ENCODE data around the gene VTI1B. TPM values are rescaled to one million over a fixed set of nuclear protein-coding genes. Genes with fewer than 3 reads are reported as not detected.
"Not testable (repeated sequence)": the region's sequence is repeated elsewhere in the genome, so short reads cannot be mapped to it uniquely, and the experiment has no call there.

Gene VTI1B
- total and polyA plus RNA-seq, 5 donors: 117 to 155 (median 141) TPM

DNA sequence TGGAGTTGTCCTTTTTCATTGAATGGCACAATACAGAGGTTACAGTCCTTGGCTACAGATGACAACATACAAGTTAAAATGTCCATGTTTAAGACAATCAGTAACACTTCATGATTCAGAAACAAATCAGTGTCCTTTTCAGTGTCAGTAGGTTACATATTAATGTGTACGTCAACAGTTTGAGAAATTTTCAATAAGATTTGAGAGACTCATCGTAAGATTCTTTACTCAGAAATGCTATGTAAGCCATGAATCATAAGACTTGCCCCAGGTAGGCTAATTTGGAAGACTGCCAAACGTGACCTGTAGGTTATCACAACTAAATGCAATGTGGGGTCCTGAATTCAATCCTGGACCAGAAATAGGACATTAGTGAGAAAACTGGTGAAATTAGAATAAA is 30.8 kb upstream of the VTI1B start:
- no peak for ATAC-seq
- WGBS: 67% methylated on average over 3 of the region's 3 CpGs
- H3K4me3 ChIP-seq (ENCODE audit: low read length): no peak overlapping the region
- no peak overlapping the region for H3K27ac ChIP-seq (ENCODE audit: low read length)
- no peaks in the 10 kb centered on the region for H3K27me3 ChIP-seq (ENCODE audit: control insufficient read depth, insufficient read depth)
- H3K4me1 ChIP-seq (ENCODE audit: control insufficient read depth, insufficient read depth, low read length): no peaks in the 10 kb centered on the region
- DNase-seq: no peak
- intact Hi-C loops (cut with DNase I): loop anchor here (2.0 to 10.0 kb wide), 4 partner anchors 86 to 270 kb away; partner anchors contain the start of gene ARG2 (in 2 of the 4)
- no peaks in the 10 kb centered on the region for H3K9me3 ChIP-seq (ENCODE audit: control insufficient read depth, low read length)

DNA sequence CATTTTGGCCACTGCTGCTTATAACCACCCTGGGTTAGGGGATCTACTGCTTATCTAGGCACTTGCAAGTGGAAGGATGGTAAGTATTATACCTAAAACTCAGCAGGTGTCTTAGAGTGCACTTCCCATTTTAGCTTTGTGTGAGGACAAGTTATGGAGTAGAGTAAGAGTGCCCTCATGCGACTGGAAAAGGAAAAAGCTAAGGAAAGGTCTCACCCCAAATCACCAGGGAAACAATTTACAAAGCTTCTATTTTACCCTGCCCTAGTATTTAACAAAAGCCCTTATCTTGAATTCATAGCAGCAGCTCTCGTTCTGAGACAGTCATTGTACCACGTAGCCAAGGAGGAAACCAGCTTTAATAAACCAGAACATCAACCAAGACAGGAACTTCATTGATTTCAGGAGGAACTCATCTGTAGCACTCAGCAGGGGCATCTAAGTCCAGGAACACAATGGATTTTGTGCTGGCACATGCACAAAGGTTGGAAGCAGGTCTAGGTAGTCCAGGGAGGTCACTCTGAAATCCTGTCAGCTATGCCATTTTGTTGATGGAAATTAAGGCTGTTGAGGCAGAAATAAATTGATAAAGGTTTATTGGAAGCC is 30.2 kb upstream of the VTI1B start:
- H3K4me3 ChIP-seq (ENCODE audit: low read length): no peak overlapping the region
- under 1% methylated on average over 3 of the region's 3 CpGs for WGBS
- DNase-seq (no peak), ATAC-seq (peak; percentile 76 to 86)
- no peak overlapping the region for H3K27ac ChIP-seq (ENCODE audit: low read length)
- H3K4me1 ChIP-seq (ENCODE audit: control insufficient read depth, insufficient read depth, low read length): no peaks in the 10 kb centered on the region
- intact Hi-C loops (cut with DNase I): loop anchor here (2.0 to 10.0 kb wide), 4 partner anchors 86 to 270 kb away; partner anchors contain the start of gene ARG2 (in 2 of the 4)
- H3K9me3 ChIP-seq (ENCODE audit: control insufficient read depth, low read length): no peaks in the 10 kb centered on the region
- H3K27me3 ChIP-seq (ENCODE audit: control insufficient read depth, insufficient read depth): no peaks in the 10 kb centered on the region

DNA sequence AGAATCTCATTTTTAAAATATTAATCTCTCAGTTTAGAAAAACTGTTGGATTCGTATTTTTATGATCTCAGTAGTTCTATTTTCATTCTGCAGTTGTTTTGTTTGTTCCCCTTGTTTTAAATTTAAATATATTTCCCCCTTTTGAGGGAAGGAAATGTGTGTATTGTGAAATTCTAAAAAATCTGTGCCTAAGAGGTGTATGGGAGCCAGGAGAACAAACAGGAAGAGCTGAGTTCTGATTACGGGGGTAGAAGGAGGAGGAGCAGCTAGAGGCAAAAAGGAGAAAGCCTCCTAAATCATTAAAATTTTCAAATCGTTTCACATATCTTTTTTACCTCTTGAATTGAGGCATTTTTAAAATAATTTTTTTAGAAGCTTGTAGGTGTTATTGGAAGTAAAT is 29.6 kb upstream of the VTI1B start:
- no peak for DNase-seq
- intact Hi-C loops (cut with DNase I): loop anchor here (2.0 to 10.0 kb wide), 4 partner anchors 85 to 269 kb away; partner anchors contain the start of gene ARG2 (in 2 of the 4)

DNA sequence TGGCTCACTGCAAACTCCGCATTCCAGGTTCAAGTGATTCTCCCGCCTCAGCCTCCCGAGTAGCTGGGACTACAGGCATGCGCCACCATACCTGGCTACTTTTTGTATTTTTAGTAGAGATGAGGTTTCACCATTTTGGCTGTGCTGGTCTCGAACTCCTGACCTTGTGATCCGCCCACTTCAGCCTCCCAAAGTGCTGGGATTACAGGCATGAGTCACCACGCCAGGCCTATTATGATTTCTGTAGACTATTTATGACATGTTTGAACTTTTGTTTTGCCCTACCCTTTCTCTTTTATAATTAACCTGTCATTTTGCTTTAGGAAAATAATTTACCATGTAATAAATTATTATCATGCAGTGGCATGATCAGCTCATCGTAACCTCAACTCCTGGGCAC is 27.1 kb upstream of the VTI1B start, which contains the start of gene RDH12:
RDH12 (plus strand) TSS at position 395 of the 400 bp plus-strand sequence. CDS start 20,757 bp downstream, outside the sequence.
- H3K4me1 ChIP-seq (ENCODE audit: control insufficient read depth, insufficient read depth, low read length); H3K9me3 ChIP-seq (ENCODE audit: control insufficient read depth, low read length); ATAC-seq; H3K27me3 ChIP-seq (ENCODE audit: control insufficient read depth, insufficient read depth); H3K4me3 ChIP-seq (ENCODE audit: low read length); DNase-seq; H3K27ac ChIP-seq (ENCODE audit: low read length): not testable (repeated sequence)
- WGBS: 93% methylated on average over 8 of the region's 8 CpGs
- intact Hi-C loops (cut with DNase I): loop anchor here (10.0 kb wide), 3 partner anchors 87 to 267 kb away; partner anchors contain the start of gene ARG2 (in 1 of the 4)

More for the DNA sequence above, 29.6 kb upstream of the VTI1B start:
- no peaks in the 10 kb centered on the region for H3K9me3 ChIP-seq (ENCODE audit: control insufficient read depth, low read length)
- H3K4me3 ChIP-seq (ENCODE audit: low read length): no peak overlapping the region
- no peaks in the 10 kb centered on the region for H3K27me3 ChIP-seq (ENCODE audit: control insufficient read depth, insufficient read depth)
- H3K4me1 ChIP-seq (ENCODE audit: control insufficient read depth, insufficient read depth, low read length): no peaks in the 10 kb centered on the region
- H3K27ac ChIP-seq (ENCODE audit: low read length): no peak overlapping the region
- no peak for ATAC-seq
- 41% methylated on average over 3 of the region's 3 CpGs for WGBS

DNA sequence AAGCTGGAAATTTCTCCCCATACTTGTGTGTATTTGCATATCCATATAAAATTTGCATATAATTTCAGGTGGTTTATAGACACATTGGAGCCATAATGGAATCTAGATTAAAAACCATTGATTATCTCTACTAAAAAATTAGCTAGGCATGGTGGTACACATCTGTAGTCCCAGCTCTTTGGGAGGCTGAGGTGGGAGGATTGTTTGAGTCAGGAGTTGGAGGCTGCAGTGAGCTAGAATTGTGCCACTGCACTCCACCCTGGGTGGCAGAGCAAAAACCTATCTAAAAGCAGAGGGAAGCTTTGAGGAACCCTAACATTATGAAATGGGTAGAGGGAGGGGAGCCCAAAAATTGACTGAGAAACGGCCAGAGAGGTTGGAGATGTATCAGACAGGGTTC is 23.7 kb upstream of the VTI1B start:
- no peaks in the 10 kb centered on the region for H3K9me3 ChIP-seq (ENCODE audit: control insufficient read depth, low read length)
- DNase-seq: no peak
- no peaks in the 10 kb centered on the region for H3K27me3 ChIP-seq (ENCODE audit: control insufficient read depth, insufficient read depth)
- intact Hi-C loops (cut with DNase I): no loop called here
- no peak overlapping the region for H3K27ac ChIP-seq (ENCODE audit: low read length)
- WGBS: 56% methylated on average over 1 of the region's 1 CpG
- no peak overlapping the region for H3K4me3 ChIP-seq (ENCODE audit: low read length)
- ATAC-seq: no peak
- peaks cover 2% of the 10 kb centered on the region for H3K4me1 ChIP-seq (ENCODE audit: control insufficient read depth, insufficient read depth, low read length)

DNA sequence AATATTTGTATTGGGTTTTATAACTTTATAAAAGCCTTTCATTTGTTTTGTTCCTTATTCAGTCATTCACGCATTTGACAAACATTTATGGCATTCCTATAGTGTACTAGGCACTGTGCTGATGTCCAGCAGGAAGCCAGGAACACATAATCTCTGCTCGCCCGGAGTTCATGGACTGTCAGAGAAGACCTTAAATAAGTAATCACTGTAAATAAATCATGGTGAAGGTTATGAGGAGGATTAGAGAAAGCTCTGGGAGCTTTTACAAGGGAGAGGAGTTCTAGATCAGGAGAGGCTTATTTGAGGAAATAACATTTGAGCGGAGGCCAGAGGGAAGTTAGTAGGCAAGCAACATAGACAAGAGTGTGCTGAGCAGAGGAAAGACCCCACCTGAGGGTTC is 22.6 kb upstream of the VTI1B start:
- Histone ChIP-seq H3K9me3 (ENCODE audit: control insufficient read depth, low read length) (no peaks in the 10 kb centered on the region), H3K4me3 (ENCODE audit: low read length) (no peak overlapping the region), H3K27me3 (ENCODE audit: control insufficient read depth, insufficient read depth) (no peaks in the 10 kb centered on the region), H3K4me1 (ENCODE audit: control insufficient read depth, insufficient read depth, low read length) (peaks cover 2% of the 10 kb centered on the region), H3K27ac (ENCODE audit: low read length) (no peak overlapping the region)
- 86% methylated on average over 4 of the region's 4 CpGs for WGBS
- intact Hi-C loops (cut with DNase I): no loop called here
- ATAC-seq (no peak), DNase-seq (no peak)

DNA sequence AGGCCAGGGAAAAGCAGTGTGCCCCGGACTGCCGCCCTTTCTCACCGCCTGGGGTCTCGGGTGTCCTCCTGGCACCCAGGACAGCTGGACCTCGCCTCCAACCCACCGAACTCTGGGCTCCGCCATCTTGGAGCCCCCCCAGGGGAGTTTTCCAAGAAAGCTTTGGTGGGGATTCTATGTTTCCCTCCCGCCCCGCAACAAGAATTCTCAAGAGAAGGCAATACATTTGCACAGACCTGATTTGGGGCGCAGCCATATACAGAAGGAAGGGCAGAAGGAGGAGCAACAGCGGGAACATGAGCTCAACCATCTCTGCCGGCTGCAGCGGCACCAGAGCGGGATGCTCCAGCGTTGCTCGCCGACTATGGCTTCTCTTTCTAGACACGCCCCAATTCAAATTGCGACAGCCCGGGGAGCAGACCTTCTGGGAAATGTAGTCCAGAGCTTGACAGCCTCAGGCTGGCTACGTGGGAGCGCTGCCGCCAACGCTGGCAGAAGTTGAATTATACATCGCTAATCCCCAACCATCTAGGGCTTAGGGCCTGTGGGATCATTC is 21.0 kb upstream of the VTI1B start, which contains the start of gene RDH11:
RDH11 (minus strand) TSS at position 371 of the 556 bp plus-strand sequence; CDS start at position 310, 61 bp downstream.
- Histone ChIP-seq H3K27ac (ENCODE audit: low read length) (peak within 1 kb of the TSS; percentile 87), H3K4me1 (ENCODE audit: control insufficient read depth, insufficient read depth, low read length) (peaks cover 2% of the 10 kb centered on the region), H3K4me3 (ENCODE audit: low read length) (peak within 1 kb of the TSS; percentile 100), H3K27me3 (ENCODE audit: control insufficient read depth, insufficient read depth) (no peaks in the 10 kb centered on the region), H3K9me3 (ENCODE audit: control insufficient read depth, low read length) (no peaks in the 10 kb centered on the region)
- under 1% methylated on average over 25 of the region's 25 CpGs for WGBS
- DNase-seq: peak; percentile 87 to 92 (median 92)
- ATAC-seq: peak; percentile 99
- intact Hi-C loops (cut with DNase I): no loop called here

DNA sequence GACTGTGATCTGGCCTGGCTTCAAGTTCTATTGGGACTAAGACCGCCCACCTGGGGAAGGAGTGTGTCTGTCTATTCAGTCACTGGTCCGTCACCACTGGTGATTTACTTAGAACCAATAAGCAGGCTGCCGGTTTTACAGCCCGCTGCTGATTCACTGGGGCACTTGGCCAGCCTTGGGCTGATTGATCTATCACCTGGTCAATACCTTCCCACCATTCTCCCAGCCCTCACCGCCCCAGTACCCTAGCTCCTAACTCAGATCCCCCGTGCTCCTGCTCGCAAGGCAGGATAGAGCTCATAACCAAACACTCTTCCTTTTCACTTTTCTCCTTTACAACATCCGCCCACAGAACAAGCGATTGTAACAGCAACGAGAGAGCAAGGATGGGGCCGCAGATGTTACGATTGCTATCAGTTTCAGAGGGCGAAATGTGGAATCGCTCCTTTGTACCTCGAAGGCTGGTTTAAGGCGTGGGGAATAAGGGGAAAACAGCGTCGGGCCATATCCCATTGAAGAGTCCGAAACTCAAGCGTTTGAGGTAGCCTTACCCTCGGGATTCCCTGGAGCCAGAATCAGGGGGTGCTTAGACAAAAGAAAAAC is 20.5 kb upstream of the VTI1B start:
- Histone ChIP-seq H3K4me1 (ENCODE audit: control insufficient read depth, insufficient read depth, low read length) (peaks cover 2% of the 10 kb centered on the region), H3K4me3 (ENCODE audit: low read length) (peak overlapping the region; percentile 100), H3K9me3 (ENCODE audit: control insufficient read depth, low read length) (no peaks in the 10 kb centered on the region), H3K27me3 (ENCODE audit: control insufficient read depth, insufficient read depth) (no peaks in the 10 kb centered on the region), H3K27ac (ENCODE audit: low read length) (peak overlapping the region; percentile 87)
- intact Hi-C loops (cut with DNase I): no loop called here
- ATAC-seq (peak; percentile 59 to 79), DNase-seq (peak; percentile 51 to 67 (median 54))
- WGBS: 1% methylated on average over 21 of the region's 21 CpGs

DNA sequence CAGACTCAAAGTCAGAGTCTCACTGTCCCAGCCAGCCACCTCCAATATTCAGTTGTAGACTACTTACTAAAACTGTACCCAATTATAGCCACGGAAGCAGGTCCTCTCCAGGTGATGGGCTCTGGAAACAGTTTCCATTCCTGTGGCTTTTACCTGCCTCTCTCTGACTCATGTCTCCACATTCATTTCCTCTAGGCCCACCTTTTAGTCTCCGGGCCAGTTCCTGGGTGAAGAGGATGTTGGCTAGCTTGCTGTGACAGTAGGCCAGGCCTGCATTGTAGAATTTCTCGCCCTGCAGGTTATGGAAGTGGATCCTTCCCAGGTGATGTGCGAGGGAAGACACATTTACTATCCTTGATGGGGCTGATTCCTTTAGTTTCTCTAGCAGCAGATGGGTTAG is 15.6 kb upstream of the VTI1B start:
- Histone ChIP-seq H3K9me3 (ENCODE audit: control insufficient read depth, low read length) (no peaks in the 10 kb centered on the region), H3K4me1 (ENCODE audit: control insufficient read depth, insufficient read depth, low read length) (peaks cover 2% of the 10 kb centered on the region), H3K4me3 (ENCODE audit: low read length) (no peak overlapping the region), H3K27ac (ENCODE audit: low read length) (no peak overlapping the region), H3K27me3 (ENCODE audit: control insufficient read depth, insufficient read depth) (no peaks in the 10 kb centered on the region)
- no peak for ATAC-seq
- intact Hi-C loops (cut with DNase I): no loop called here
- WGBS: 95% methylated on average over 4 of the region's 4 CpGs
- DNase-seq: no peak

DNA sequence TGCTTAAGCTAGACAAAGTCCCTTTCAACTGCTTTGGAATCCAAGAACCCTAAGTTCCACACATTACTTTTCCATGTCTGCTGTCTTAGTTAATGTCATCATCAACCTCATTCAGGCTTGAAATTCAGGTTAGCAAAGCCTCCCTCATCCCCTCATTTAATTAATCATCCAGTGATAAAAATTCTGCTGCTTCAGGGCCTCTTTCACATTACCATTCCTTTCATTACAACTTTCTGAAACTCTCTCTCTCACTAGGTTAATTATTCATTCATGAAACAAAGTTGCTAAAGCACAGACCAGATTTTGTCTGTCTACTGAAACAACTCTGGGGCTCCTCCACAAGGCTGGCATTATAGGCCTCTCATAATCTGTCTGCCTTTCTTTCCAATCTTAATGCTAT is 9.4 kb upstream of the VTI1B start:
- Histone ChIP-seq H3K4me3 (ENCODE audit: low read length) (no peak overlapping the region), H3K27ac (ENCODE audit: low read length) (no peak overlapping the region), H3K27me3 (ENCODE audit: control insufficient read depth, insufficient read depth) (no peaks in the 10 kb centered on the region), H3K4me1 (ENCODE audit: control insufficient read depth, insufficient read depth, low read length) (no peaks in the 10 kb centered on the region), H3K9me3 (ENCODE audit: control insufficient read depth, low read length) (no peaks in the 10 kb centered on the region)
- ATAC-seq (no peak), DNase-seq (no peak)
- intact Hi-C loops (cut with DNase I): no loop called here

DNA sequence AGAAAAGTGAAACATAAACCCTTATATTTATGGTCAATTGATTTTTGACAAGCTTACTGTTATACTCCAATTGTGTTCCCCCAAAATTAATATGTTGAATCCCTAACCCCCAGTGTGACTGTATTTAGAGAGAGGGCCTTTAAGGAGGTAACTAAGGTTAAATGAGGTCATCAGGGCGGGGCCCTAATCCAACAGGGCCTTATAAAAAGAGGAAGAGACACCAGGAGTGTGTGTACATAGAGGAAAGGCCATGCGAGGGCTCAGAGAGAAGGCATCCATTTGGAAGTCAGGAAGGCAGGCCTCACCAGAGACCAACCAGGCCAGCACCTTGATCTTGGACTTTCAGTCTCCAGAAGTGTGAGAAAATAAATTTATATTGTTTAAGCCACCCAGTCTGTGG is 6.5 kb upstream of the VTI1B start:
- ATAC-seq: peak in 1 of 2 donors; percentile 40
- no peak for DNase-seq
- H3K27me3 ChIP-seq (ENCODE audit: control insufficient read depth, insufficient read depth): no peaks in the 10 kb centered on the region
- no peaks in the 10 kb centered on the region for H3K9me3 ChIP-seq (ENCODE audit: control insufficient read depth, low read length)
- WGBS: 76% methylated on average over 2 of the region's 2 CpGs
- H3K4me3 ChIP-seq (ENCODE audit: low read length): no peak overlapping the region
- intact Hi-C loops (cut with DNase I): no loop called here
- no peak overlapping the region for H3K27ac ChIP-seq (ENCODE audit: low read length)
- no peaks in the 10 kb centered on the region for H3K4me1 ChIP-seq (ENCODE audit: control insufficient read depth, insufficient read depth, low read length)

All from right cardiac atrium (tissue), 5 donors.